ENCODE measurements around the gene PNPLA6. TPM values are rescaled to one million over a fixed set of nuclear protein-coding genes. Genes with fewer than 3 reads are reported as not detected.

The PNPLA6 gene
- total and polyA plus RNA-seq, 2 experiments from 2014 or later: 66.6 to 135 TPM

DNA sequence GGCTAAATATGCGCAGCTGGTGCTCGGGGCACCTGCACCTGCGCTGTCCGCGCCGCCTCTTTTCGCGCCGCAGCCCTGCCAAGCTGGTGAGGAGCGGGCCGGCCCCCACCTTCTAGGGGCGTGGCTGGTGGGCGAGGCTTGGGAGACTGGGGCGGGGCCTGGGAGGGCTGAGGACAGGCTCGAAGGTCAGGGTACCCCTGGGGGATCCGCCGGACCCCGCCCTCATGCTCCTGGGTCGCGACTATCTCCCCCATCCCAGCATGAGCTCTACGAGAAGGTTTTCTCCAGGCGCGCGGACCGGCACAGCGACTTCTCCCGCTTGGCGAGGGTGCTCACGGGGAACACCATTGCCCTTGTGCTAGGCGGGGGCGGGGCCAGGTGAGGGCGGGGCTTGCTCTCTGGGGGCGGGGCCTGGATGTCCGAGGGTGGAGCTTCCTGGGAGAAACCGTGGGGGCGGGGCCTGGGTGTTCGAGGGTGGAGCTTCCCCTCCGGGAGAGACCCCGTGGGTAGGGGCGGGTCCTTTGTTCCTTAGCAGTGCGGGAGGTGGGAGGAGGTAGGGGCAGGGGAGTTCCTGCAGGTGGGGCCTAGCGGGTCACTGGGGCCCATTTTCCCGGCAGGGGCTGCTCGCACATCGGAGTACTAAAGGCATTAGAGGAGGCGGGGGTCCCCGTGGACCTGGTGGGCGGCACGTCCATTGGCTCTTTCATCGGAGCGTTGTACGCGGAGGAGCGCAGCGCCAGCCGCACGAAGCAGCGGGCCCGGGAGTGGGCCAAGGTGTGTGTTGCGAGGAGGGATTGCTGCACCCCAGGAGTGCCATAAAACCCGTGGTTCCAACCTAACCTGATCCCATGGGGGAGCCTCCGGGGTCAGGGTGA, 19.7 kb downstream of the PNPLA6 start:
- ATAC-seq (peak; percentile 71), DNase-seq (ENCODE audit: low spot score) (peak; percentile 94)
- Histone ChIP-seq H3F3A (replicated peaks; ENCODE audit: low read depth) (no peaks in the 10 kb centered on the region), H3K36me3 (ENCODE audit: insufficient read depth) (peaks cover 8% of the 10 kb centered on the region; the same call in 1 of the 2 replicates), H3K4me1 (ENCODE audit: insufficient read depth) (peaks cover 3% of the 10 kb centered on the region; the same call in 1 of the 2 replicates), H3K4me2 (peak overlapping the region; percentile 76), H3K79me2 (replicated peaks; ENCODE audit: insufficient read depth) (no peaks in the 10 kb centered on the region), H3K9me2 (ENCODE audit: insufficient read depth) (no peaks in the 10 kb centered on the region), H3K4me3 (peak overlapping the region; percentile 65), H3K27ac (ENCODE audit: low read depth) (no peak overlapping the region), H2AFZ (peak overlapping the region; percentile 63; the same call in 1 of the 2 replicates), H4K20me1 (replicated peaks; ENCODE audit: insufficient read depth) (no peaks in the 10 kb centered on the region; the same call in 1 of the 2 replicates), H3K27me3 (ENCODE audit: insufficient read depth) (no peaks in the 10 kb centered on the region)
- 0 out of 2 replicates have a peak overlapping the region, but pooled peaks have one; percentile 62 for H3K27ac Mint-ChIP-seq
- H3K27me3 Mint-ChIP-seq (ENCODE audit: insufficient read depth, low read depth, poor library complexity): peaks cover 8% of the 10 kb centered on the region
- H3K4me3 Mint-ChIP-seq: peak overlapping the region; percentile 75
- TF ChIP-seq, protein P1, sequence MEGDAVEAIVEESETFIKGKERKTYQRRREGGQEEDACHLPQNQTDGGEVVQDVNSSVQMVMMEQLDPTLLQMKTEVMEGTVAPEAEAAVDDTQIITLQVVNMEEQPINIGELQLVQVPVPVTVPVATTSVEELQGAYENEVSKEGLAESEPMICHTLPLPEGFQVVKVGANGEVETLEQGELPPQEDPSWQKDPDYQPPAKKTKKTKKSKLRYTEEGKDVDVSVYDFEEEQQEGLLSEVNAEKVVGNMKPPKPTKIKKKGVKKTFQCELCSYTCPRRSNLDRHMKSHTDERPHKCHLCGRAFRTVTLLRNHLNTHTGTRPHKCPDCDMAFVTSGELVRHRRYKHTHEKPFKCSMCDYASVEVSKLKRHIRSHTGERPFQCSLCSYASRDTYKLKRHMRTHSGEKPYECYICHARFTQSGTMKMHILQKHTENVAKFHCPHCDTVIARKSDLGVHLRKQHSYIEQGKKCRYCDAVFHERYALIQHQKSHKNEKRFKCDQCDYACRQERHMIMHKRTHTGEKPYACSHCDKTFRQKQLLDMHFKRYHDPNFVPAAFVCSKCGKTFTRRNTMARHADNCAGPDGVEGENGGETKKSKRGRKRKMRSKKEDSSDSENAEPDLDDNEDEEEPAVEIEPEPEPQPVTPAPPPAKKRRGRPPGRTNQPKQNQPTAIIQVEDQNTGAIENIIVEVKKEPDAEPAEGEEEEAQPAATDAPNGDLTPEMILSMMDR (conservative IDR thresholded peaks at IDR 0.05; ENCODE audit: low read depth in 2 of 2): no peak
- TF ChIP-seq POLR2AphosphoS5 (IDR thresholded peaks at IDR 0.05; ENCODE audit: low read depth): peak; percentile 50
- peaks cover 3% of the 10 kb centered on the region; the same call in 2 of the 3 replicates for H3K4me1 Mint-ChIP-seq
- H3K9me3 Mint-ChIP-seq: no peaks in the 10 kb centered on the region; the same call in 2 of the 3 replicates
- peaks cover 40% of the 10 kb centered on the region for H3K36me3 Mint-ChIP-seq (ENCODE audit: low read depth)

DNA sequence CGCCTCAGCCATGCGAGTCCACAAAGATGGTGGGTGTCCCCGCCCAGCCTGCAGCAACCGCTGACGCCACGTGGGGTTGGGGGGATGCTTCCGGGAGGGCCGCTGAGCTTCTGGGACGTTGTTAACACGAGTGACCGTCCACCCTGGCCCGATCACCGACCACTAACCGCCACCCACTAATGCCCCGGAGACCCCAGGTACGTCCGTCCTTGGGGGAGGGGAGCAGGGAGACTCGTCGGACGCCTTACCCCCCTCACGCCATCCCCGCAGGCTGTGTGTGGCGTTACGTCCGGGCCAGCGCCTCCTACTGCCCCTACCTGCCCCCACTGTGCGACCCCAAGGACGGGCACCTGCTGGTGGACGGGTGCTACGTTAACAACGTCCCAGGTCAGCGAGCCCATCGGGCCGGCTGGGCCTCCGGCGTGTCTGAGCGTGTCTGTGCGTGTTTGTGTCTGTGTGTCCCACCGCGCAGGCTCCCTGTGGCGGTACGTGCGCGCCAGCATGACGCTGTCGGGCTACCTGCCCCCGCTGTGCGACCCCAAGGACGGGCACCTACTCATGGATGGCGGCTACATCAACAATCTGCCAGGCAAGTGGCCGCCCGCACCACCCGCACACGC, 21.3 kb downstream of the PNPLA6 start:
- Mint-ChIP-seq H3K36me3 (ENCODE audit: low read depth) (peaks cover 40% of the 10 kb centered on the region), H3K4me1 (no peaks in the 10 kb centered on the region; the same call in 2 of the 3 replicates), H3K4me3 (no peak overlapping the region), H3K9me3 (no peaks in the 10 kb centered on the region; the same call in 1 of the 3 replicates), H3K27ac (no peak overlapping the region), H3K27me3 (ENCODE audit: insufficient read depth, low read depth, poor library complexity) (peaks cover 7% of the 10 kb centered on the region)
- no peak overlapping the region for H3K4me2 ChIP-seq
- H3K79me2 ChIP-seq (replicated peaks; ENCODE audit: insufficient read depth): no peaks in the 10 kb centered on the region
- no peak overlapping the region for H3K27ac ChIP-seq (ENCODE audit: low read depth)
- H3K27me3 ChIP-seq (ENCODE audit: insufficient read depth): no peaks in the 10 kb centered on the region
- no peaks in the 10 kb centered on the region; the same call in 1 of the 2 replicates for H4K20me1 ChIP-seq (replicated peaks; ENCODE audit: insufficient read depth)
- no peak for ATAC-seq
- peaks cover 8% of the 10 kb centered on the region; the same call in 1 of the 2 replicates for H3K36me3 ChIP-seq (ENCODE audit: insufficient read depth)
- H2AFZ ChIP-seq: no peak overlapping the region
- no peaks in the 10 kb centered on the region for H3F3A ChIP-seq (replicated peaks; ENCODE audit: low read depth)
- H3K9me2 ChIP-seq (ENCODE audit: insufficient read depth): no peaks in the 10 kb centered on the region
- H3K4me3 ChIP-seq: no peak overlapping the region
- DNase-seq (ENCODE audit: low spot score): no peak
- no peaks in the 10 kb centered on the region for H3K4me1 ChIP-seq (ENCODE audit: insufficient read depth)
- TF ChIP-seq, protein P1 (conservative IDR thresholded peaks at IDR 0.05; ENCODE audit: low read depth in 2 of 2): no peak
- TF ChIP-seq NANOG (IDR thresholded peaks at IDR 0.05; ENCODE audit: borderline replicate concordance) (no peak), STAT1 (IDR thresholded peaks at IDR 0.05; ENCODE audit: unreplicated experiment) (no peak), EZH2 (IDR thresholded peaks at IDR 0.05; ENCODE audit: low read depth, unreplicated experiment) (no peak), ZNF331 (CRISPR knock-in tag; IDR thresholded peaks at IDR 0.05; ENCODE audit: low read depth) (no peak), EZH2phosphoT487 (IDR thresholded peaks at IDR 0.05; ENCODE audit: unreplicated experiment) (no peak)
- TF ChIP-seq, protein P2, sequence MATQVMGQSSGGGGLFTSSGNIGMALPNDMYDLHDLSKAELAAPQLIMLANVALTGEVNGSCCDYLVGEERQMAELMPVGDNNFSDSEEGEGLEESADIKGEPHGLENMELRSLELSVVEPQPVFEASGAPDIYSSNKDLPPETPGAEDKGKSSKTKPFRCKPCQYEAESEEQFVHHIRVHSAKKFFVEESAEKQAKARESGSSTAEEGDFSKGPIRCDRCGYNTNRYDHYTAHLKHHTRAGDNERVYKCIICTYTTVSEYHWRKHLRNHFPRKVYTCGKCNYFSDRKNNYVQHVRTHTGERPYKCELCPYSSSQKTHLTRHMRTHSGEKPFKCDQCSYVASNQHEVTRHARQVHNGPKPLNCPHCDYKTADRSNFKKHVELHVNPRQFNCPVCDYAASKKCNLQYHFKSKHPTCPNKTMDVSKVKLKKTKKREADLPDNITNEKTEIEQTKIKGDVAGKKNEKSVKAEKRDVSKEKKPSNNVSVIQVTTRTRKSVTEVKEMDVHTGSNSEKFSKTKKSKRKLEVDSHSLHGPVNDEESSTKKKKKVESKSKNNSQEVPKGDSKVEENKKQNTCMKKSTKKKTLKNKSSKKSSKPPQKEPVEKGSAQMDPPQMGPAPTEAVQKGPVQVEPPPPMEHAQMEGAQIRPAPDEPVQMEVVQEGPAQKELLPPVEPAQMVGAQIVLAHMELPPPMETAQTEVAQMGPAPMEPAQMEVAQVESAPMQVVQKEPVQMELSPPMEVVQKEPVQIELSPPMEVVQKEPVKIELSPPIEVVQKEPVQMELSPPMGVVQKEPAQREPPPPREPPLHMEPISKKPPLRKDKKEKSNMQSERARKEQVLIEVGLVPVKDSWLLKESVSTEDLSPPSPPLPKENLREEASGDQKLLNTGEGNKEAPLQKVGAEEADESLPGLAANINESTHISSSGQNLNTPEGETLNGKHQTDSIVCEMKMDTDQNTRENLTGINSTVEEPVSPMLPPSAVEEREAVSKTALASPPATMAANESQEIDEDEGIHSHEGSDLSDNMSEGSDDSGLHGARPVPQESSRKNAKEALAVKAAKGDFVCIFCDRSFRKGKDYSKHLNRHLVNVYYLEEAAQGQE (IDR thresholded peaks at IDR 0.05; ENCODE audit: unreplicated experiment): no peak
